GM12878 (cell line): ENCODE data around the gene CARS2.
"Not testable (repeated sequence)": the region's sequence is repeated elsewhere in the genome, so short reads cannot be mapped to it uniquely, and the experiment has no call there.

Source experiments
- CEBPB ChIP-seq, 2 experiments: fragments of 150-350 bp in 1 of 2; IDR thresholded peaks; 2 replicates each; pipeline ENCODE4 v1.6.1; 2012 to 2014; ENCODE audit warnings: low read depth in 2 of 2, low read length in 2 of 2, borderline replicate concordance in 1 of 2, inconsistent platforms in 1 of 2
- E4F1 ChIP-seq: fragments of 450-650 bp; IDR thresholded peaks from 2 replicates; pipeline ENCODE4 v1.6.1; 2018; ENCODE audit warnings: borderline replicate concordance, mild to moderate bottlenecking; ENCODE audit not compliant: partially characterized antibody
- EP300 ChIP-seq, 2 experiments: fragments of 150-350 bp in 1 of 2; IDR thresholded peaks; 2 replicates each; pipeline ENCODE4 v1.6.1; 2011 to 2012; ENCODE audit warnings: low read depth in 2 of 2, low read length in 2 of 2, borderline replicate concordance in 1 of 2, improper control_type of control experiment in 1 of 2, inconsistent platforms in 1 of 2; ENCODE audit not compliant: control insufficient read depth in 1 of 2
- EZH2 ChIP-seq: IDR thresholded peaks from 2 replicates; pipeline ENCODE4 v1.6.1; 2012; ENCODE audit warnings: low read depth, mild to moderate bottlenecking, control low read depth, inconsistent platforms, low read length, borderline replicate concordance; ENCODE audit not compliant: control insufficient read depth
- JUND ChIP-seq: IDR thresholded peaks from 2 replicates; pipeline ENCODE4 v1.6.1; 2012; ENCODE audit warnings: low read depth, mild to moderate bottlenecking, low read length, improper control_type of control experiment, moderate library complexity
- NR2C1 ChIP-seq: fragments of 450-650 bp; IDR thresholded peaks from 2 replicates; pipeline ENCODE4 v1.6.1; 2017; ENCODE audit warnings: antibody characterized with exemption, mild to moderate bottlenecking, moderate library complexity
- POLR2AphosphoS5 ChIP-seq: IDR thresholded peaks from 2 replicates; pipeline ENCODE4 v1.6.1; 2011; ENCODE audit warnings: mild to moderate bottlenecking, low read length, inconsistent platforms
- RAD21 ChIP-seq: IDR thresholded peaks from 2 replicates; pipeline ENCODE4 v1.6.1; 2011; ENCODE audit warnings: mild to moderate bottlenecking, low read depth, low read length, moderate library complexity; ENCODE audit not compliant: insufficient read depth
- SRF ChIP-seq, 2 experiments: IDR thresholded peaks; 2 replicates each; pipeline ENCODE4 v1.6.1; 2011; ENCODE audit warnings: low read depth in 2 of 2, low read length in 2 of 2, mild to moderate bottlenecking in 1 of 2, moderate library complexity in 1 of 2
- TAF1 ChIP-seq: IDR thresholded peaks from 2 replicates; pipeline ENCODE4 v1.6.1; 2011; ENCODE audit warnings: mild to moderate bottlenecking, low read depth, low read length, borderline replicate concordance
- TF ChIP-seq, protein P1 (sequence below), 3 experiments: IDR thresholded peaks in 2 of 3; conservative IDR thresholded peaks in 1 of 3; 2 replicates each; pipeline ENCODE4 v1.5.1; 2011; ENCODE audit warnings: low read depth in 3 of 3, low read length in 3 of 3, mild to moderate bottlenecking in 3 of 3, control low read depth in 2 of 3, moderate library complexity in 2 of 3, inconsistent platforms in 1 of 3, mixed read lengths in 1 of 3; ENCODE audit not compliant: control insufficient read depth in 2 of 3, insufficient read depth in 1 of 3; ENCODE audit errors: extremely low read depth in 1 of 3
- TF ChIP-seq, protein P2 (sequence below): IDR thresholded peaks from 2 replicates; pipeline ENCODE4 v1.6.1; 2012; ENCODE audit warnings: low read depth, low read length, improper control_type of control experiment
- TF ChIP-seq, protein P3 (sequence below): IDR thresholded peaks from 2 replicates; pipeline ENCODE4 v1.6.1; 2011; ENCODE audit warnings: borderline replicate concordance, low read depth, mild to moderate bottlenecking, moderate library complexity, mixed read lengths, low read length; ENCODE audit not compliant: insufficient read depth; ENCODE audit errors: extremely low read length

DNA sequence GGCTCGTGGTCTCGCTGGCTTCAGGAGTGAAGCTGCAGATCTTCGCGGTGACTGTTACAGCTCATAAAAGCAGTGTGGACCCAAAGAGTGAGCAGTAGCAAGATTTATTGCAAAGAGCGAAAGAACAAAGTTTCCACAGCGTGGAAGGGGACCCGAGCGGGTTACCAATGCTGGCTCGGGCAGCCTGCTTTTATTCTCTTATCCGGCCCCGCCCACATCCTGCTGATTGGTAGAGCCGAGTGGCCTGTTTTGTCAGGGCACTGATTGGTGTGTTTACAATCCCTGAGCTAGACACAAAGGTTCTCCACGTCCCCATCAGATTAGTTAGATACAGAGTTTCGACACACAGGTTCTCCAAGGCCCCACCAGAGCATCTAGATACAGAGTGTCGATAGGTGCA, 73.7 kb downstream of the CARS2 start:
- TF ChIP-seq POLR2AphosphoS5; SRF (IDR thresholded peaks at IDR 0.05; ENCODE audit: low read depth in 2 of 2, low read length in 2 of 2); JUND; RAD21; TAF1; EP300 (IDR thresholded peaks at IDR 0.05; ENCODE audit: borderline replicate concordance in 1 of 2, control insufficient read depth in 1 of 2, low read depth in 2 of 2, low read length in 2 of 2); EZH2; E4F1; NR2C1; CEBPB (IDR thresholded peaks at IDR 0.05; ENCODE audit: borderline replicate concordance in 1 of 2, low read depth in 2 of 2, low read length in 2 of 2): not testable (repeated sequence)
- TF ChIP-seq, protein P1, sequence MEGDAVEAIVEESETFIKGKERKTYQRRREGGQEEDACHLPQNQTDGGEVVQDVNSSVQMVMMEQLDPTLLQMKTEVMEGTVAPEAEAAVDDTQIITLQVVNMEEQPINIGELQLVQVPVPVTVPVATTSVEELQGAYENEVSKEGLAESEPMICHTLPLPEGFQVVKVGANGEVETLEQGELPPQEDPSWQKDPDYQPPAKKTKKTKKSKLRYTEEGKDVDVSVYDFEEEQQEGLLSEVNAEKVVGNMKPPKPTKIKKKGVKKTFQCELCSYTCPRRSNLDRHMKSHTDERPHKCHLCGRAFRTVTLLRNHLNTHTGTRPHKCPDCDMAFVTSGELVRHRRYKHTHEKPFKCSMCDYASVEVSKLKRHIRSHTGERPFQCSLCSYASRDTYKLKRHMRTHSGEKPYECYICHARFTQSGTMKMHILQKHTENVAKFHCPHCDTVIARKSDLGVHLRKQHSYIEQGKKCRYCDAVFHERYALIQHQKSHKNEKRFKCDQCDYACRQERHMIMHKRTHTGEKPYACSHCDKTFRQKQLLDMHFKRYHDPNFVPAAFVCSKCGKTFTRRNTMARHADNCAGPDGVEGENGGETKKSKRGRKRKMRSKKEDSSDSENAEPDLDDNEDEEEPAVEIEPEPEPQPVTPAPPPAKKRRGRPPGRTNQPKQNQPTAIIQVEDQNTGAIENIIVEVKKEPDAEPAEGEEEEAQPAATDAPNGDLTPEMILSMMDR (IDR thresholded peaks at IDR 0.05 in 2 of 3, conservative IDR thresholded peaks at IDR 0.05 in 1 of 3; ENCODE audit: control insufficient read depth in 2 of 3, extremely low read depth in 1 of 3, insufficient read depth in 1 of 3, low read depth in 3 of 3, low read length in 3 of 3) = not testable (repeated sequence)
- TF ChIP-seq, protein P2, sequence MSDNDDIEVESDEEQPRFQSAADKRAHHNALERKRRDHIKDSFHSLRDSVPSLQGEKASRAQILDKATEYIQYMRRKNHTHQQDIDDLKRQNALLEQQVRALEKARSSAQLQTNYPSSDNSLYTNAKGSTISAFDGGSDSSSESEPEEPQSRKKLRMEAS = not testable (repeated sequence)
- TF ChIP-seq, protein P3, sequence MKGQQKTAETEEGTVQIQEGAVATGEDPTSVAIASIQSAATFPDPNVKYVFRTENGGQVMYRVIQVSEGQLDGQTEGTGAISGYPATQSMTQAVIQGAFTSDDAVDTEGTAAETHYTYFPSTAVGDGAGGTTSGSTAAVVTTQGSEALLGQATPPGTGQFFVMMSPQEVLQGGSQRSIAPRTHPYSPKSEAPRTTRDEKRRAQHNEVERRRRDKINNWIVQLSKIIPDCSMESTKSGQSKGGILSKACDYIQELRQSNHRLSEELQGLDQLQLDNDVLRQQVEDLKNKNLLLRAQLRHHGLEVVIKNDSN = not testable (repeated sequence)
